Keratinocyte (primary cell): ENCODE results near the gene OTUD7B. TPM values are rescaled to one million over a fixed set of nuclear protein-coding genes. Genes with fewer than 3 reads are reported as not detected.
A peak's percentile ranks its signal among the peaks of the same experiment; 100 is the strongest.

Experiments
- DNase-seq: peaks from one replicate; pipeline ENCODE4 v3.0.0-alpha.2; 2011; ENCODE audit warnings: low read depth, missing footprints, low spot score
- FAIRE-seq: peaks from 2 replicates; lab custom pipeline; 2011; peaks lifted over from hg19 to GRCh38; lab: Jason Lieb, UNC
- H2AFZ ChIP-seq: 2 replicates; pipeline ENCODE4 v1.6.0; 2012; ENCODE audit warnings: low read length, control low read depth, inconsistent platforms; ENCODE audit not compliant: control insufficient read depth
- H3K27ac ChIP-seq: 2 replicates; pipeline ENCODE4 v1.5.1; 2011; ENCODE audit warnings: low read length; ENCODE audit not compliant: control insufficient read depth, insufficient read depth
- H3K27me3 ChIP-seq: 3 replicates; pipeline ENCODE4 v1.6.0; 2011; ENCODE audit warnings: low read length; ENCODE audit not compliant: control insufficient read depth, insufficient read depth; ENCODE audit errors: extremely low read depth
- H3K36me3 ChIP-seq, 2 experiments: 2 replicates in 1 of 2; 3 replicates in 1 of 2; pipeline ENCODE4 v1.5.1; 2011; ENCODE audit warnings: low read length in 2 of 2, mild to moderate bottlenecking in 1 of 2; ENCODE audit not compliant: control insufficient read depth in 2 of 2, insufficient read depth in 2 of 2; ENCODE audit errors: extremely low read depth in 1 of 2
- H3K4me1 ChIP-seq: 3 replicates; pipeline ENCODE4 v1.5.1; 2011; ENCODE audit warnings: low read length; ENCODE audit not compliant: control insufficient read depth, insufficient read depth; ENCODE audit errors: extremely low read depth
- H3K4me2 ChIP-seq: 3 replicates; pipeline ENCODE4 v1.6.0; 2011; ENCODE audit warnings: low read depth, low read length; ENCODE audit not compliant: control insufficient read depth, insufficient read depth; ENCODE audit errors: extremely low read depth
- H3K4me3 ChIP-seq, 3 experiments: fragments of 200-600 bp in 1 of 3; sonication (generic) in 1 of 3; 2 replicates in 2 of 3; 3 replicates in 1 of 3; pipeline ENCODE4 v1.5.1; 2011 to 2016; ENCODE audit warnings: low read length in 3 of 3, mild to moderate bottlenecking in 3 of 3, control low read depth in 2 of 3, inconsistent platforms in 1 of 3, low read depth in 1 of 3, mixed read lengths in 1 of 3, mixed run types in 1 of 3, moderate library complexity in 1 of 3; ENCODE audit not compliant: control insufficient read depth in 2 of 3, insufficient read depth in 2 of 3; ENCODE audit errors: extremely low read depth in 1 of 3
- H3K79me2 ChIP-seq: 2 replicates; pipeline ENCODE4 v1.6.0; 2012; ENCODE audit warnings: low read length; ENCODE audit not compliant: control insufficient read depth, insufficient read depth
- H3K9ac ChIP-seq: 3 replicates; pipeline ENCODE4 v1.6.0; 2011; ENCODE audit warnings: low read length; ENCODE audit not compliant: control insufficient read depth, insufficient read depth; ENCODE audit errors: extremely low read depth
- H3K9me1 ChIP-seq: 3 replicates; pipeline ENCODE4 v1.6.0; 2011; ENCODE audit warnings: low read length; ENCODE audit not compliant: control insufficient read depth, insufficient read depth; ENCODE audit errors: extremely low read depth
- H3K9me3 ChIP-seq: 2 replicates; pipeline ENCODE4 v1.5.1; 2012; ENCODE audit warnings: low read depth, low read length; ENCODE audit not compliant: control insufficient read depth
- H4K20me1 ChIP-seq: 3 replicates; pipeline ENCODE4 v1.6.0; 2011; ENCODE audit warnings: low read length; ENCODE audit not compliant: control insufficient read depth, insufficient read depth; ENCODE audit errors: extremely low read depth
- CTCF ChIP-seq, 3 experiments: IDR thresholded peaks in 1 of 3; conservative IDR thresholded peaks in 1 of 3; optimal IDR thresholded peaks in 1 of 3; 2 replicates in 2 of 3; 3 replicates in 1 of 3; pipeline versions ENCODE3 to v1.5.1; 2011; ENCODE audit warnings: low read length in 3 of 3, mild to moderate bottlenecking in 3 of 3, moderate library complexity in 2 of 3, control low read depth in 1 of 3, inconsistent platforms in 1 of 3; ENCODE audit not compliant: insufficient read depth in 2 of 3; ENCODE audit errors: extremely low read depth in 1 of 3
- EZH2 ChIP-seq: IDR thresholded peaks from one replicate; pipeline ENCODE4 v1.6.1; 2012; ENCODE audit warnings: inconsistent platforms, mild to moderate bottlenecking, low read length, moderate library complexity
- dilution Hi-C: fragments of 300-500 bp; cut with MboI; formaldehyde crosslinking; loops from one replicate; pipeline ENCODE4 v1.7.0; 2020; ENCODE audit warnings: low sequenced_read_pairs; ENCODE audit not compliant: extremely low pct_ligation_motif_present
- polyA plus RNA-seq, 5 experiments: library from polyadenylated mRNA; depleted of rRNA in 3 of 5; stranded (reverse) in 3 of 5; stranded (forward) in 1 of 5; unstranded in 1 of 5; fragments of >200 nt; gene quantifications; 1 replicate in 1 of 5; 2 replicates in 3 of 5; 3 replicates in 1 of 5; pipeline versions ENCODE4 v1.2.1 to v1.2.3, GENCODE V29; 2011 to 2012; ENCODE audit warnings: missing spikeins in 2 of 5, low read depth in 1 of 5, low replicate concordance in 1 of 5

Gene OTUD7B
- polyA plus RNA-seq, 1 donor (not counting 4 experiments of a cell fraction or from before 2014, with no cell fraction given), result 8.7 TPM

DNA sequence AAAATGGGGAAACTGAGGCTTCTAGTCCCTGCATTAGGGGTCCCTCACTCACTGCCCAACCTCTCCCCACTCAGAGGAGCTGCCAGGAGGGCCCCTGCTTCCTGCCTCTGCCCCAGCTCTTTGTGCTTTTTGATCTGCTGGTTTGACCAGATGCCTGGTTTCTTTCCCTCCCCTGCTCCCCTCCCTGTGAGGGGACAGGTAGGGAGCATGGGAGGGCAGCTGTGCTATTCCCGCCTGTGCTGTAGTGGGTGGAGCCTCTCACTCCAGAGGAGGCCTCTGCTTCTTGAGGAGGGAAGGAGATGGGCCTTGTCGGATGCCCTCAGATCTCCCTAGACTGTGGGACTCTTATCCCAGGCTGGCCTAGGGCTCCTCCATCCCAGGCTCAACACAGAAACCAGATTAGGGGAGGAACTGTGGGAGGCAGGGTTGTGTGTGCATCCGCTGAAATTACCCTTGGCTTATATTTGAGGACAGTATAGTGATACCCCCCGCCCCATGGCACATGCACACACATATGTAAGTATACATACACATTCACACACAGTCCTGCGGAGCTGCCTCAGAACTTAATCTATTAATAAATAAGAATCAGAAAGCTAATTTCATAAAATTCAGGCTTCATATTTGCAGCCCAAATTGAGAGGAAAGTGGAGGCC lies 106.6 kb downstream of the OTUD7B start:
- no peak for FAIRE-seq
- no peak overlapping the region for H3K4me3 ChIP-seq
- H3K9me1 ChIP-seq, result no peaks in the 10 kb centered on the region
- H3K9ac ChIP-seq, result no peak overlapping the region
- H3K36me3 ChIP-seq, result no peaks in the 10 kb centered on the region
- peaks cover 9% of the 10 kb centered on the region for H3K4me1 ChIP-seq
- H4K20me1 ChIP-seq, result no peaks in the 10 kb centered on the region
- no peak overlapping the region for H3K27ac ChIP-seq
- dilution Hi-C loops, result no loop called here
- no peaks in the 10 kb centered on the region for H3K79me2 ChIP-seq
- no peak overlapping the region for H2AFZ ChIP-seq
- TF ChIP-seq CTCF (optimal IDR thresholded peaks at IDR 0.05 in 1 of 3, IDR thresholded peaks at IDR 0.05 in 1 of 3, conservative IDR thresholded peaks at IDR 0.05 in 1 of 3; ENCODE audit: extremely low read depth in 1 of 3, insufficient read depth in 2 of 3, low read length in 3 of 3) (no peak), EZH2 (no peak)
- H3K9me3 ChIP-seq, result no peaks in the 10 kb centered on the region
- no peaks in the 10 kb centered on the region for H3K27me3 ChIP-seq
- no peak for DNase-seq
- H3K4me2 ChIP-seq, result no peak overlapping the region

GRCh38 chr1:149899460-149900284 lies 110.9 kb downstream of the OTUD7B start, which contains the start of gene BOLA1:
Gene BOLA1, plus strand, starts transcription at chr1:149899568. Its CDS starts 492 bp downstream, at chr1:149900060.
- Histone ChIP-seq H3K4me3 (peak within 1 kb of the TSS; percentile 42 to 61 (median 50)), H3K36me3 (no peaks in the 10 kb centered on the region), H4K20me1 (no peaks in the 10 kb centered on the region), H3K27me3 (no peaks in the 10 kb centered on the region), H3K9ac (peak within 1 kb of the TSS; percentile 63), H3K4me1 (peaks cover 9% of the 10 kb centered on the region), H3K27ac (peak within 1 kb of the TSS; percentile 50), H2AFZ (peak within 1 kb of the TSS; percentile 67), H3K4me2 (peak within 1 kb of the TSS; percentile 70), H3K9me1 (no peaks in the 10 kb centered on the region), H3K9me3 (no peaks in the 10 kb centered on the region), H3K79me2 (no peaks in the 10 kb centered on the region)
- no peak for TF ChIP-seq CTCF (optimal IDR thresholded peaks at IDR 0.05 in 1 of 3, IDR thresholded peaks at IDR 0.05 in 1 of 3, conservative IDR thresholded peaks at IDR 0.05 in 1 of 3; ENCODE audit: extremely low read depth in 1 of 3, insufficient read depth in 2 of 3, low read length in 3 of 3)
- TF ChIP-seq EZH2, result no peak
- FAIRE-seq, result peak; percentile 73
- dilution Hi-C loops, result no loop called here
- DNase-seq, result no peak
